ENCODE results near the gene TMA7.

DNA sequence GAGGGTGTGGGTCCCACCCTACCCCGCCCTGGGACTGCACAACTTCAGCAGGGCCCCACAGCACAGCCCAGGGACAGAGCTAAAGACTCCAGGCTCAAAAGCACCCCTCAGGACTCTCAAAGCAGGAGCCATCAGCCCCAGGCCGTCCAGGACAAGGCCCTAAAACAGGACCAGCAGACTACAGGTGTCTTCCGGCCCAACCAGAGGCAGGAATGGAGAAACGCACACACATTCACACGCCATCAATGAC is 32.5 kb downstream of the TMA7 start:
- no peak for TF ChIP-seq POLR2AphosphoS5 (IDR thresholded peaks at IDR 0.05)
- TF ChIP-seq CTCF (IDR thresholded peaks at IDR 0.05), result no peak
- no peak for TF ChIP-seq POLR2A (IDR thresholded peaks at IDR 0.05)
- TF ChIP-seq EP300 (IDR thresholded peaks at IDR 0.05), result no peak

Measured in sigmoid colon (tissue), 4 donors.